Heart right ventricle (tissue), 16 donors: ENCODE measurements around the gene BCAM. TPM values are rescaled to one million over a fixed set of nuclear protein-coding genes. Genes with fewer than 3 reads are reported as not detected.

ENCODE experiments used
- ATAC-seq, 8 donors: fragments of 200-7000 bp; cut with Tn5 transposase; one replicate each; pipeline ENCODE4 v1.9.1; 2020; ENCODE audit warnings: mild to moderate bottlenecking in 8 of 8, moderate library complexity in 8 of 8, moderate number of reproducible peaks in 1 of 8
- DNase-seq, 2 donors: peaks; one replicate each; pipeline ENCODE4 v3.0.0-alpha.2; 2020
- H3K27ac ChIP-seq, 10 donors: fragments of 200-600 bp; sonication (generic) in 2 of 10; one replicate each; pipeline versions ENCODE4 v1.5.0 to v1.8.0; 2020 to 2022; ENCODE audit warnings: mild to moderate bottlenecking in 3 of 10
- H3K27me3 ChIP-seq, 7 donors: fragments of 200-600 bp; one replicate each; pipeline ENCODE4 v1.8.0; 2021 to 2022; ENCODE audit warnings: mild to moderate bottlenecking in 2 of 7
- H3K36me3 ChIP-seq, 9 donors: fragments of 200-600 bp; sonication (generic) in 1 of 9; one replicate each; pipeline versions ENCODE4 v1.5.0 to v1.8.0; 2020 to 2022; ENCODE audit warnings: mild to moderate bottlenecking in 2 of 9
- H3K4me1 ChIP-seq, 9 donors: fragments of 200-600 bp; sonication (generic) in 1 of 9; one replicate each; pipeline versions ENCODE4 v1.5.0 to v1.8.0; 2020 to 2022; ENCODE audit warnings: mild to moderate bottlenecking in 4 of 9
- H3K4me3 ChIP-seq, 10 donors: fragments of 200-600 bp; sonication (generic) in 2 of 10; one replicate each; pipeline versions ENCODE4 v1.5.0 to v1.8.0; 2020 to 2022; ENCODE audit warnings: mild to moderate bottlenecking in 7 of 10, moderate library complexity in 2 of 10
- H3K9me3 ChIP-seq, 11 donors: fragments of 200-600 bp in 10 of 11; sonication (generic) in 2 of 11; one replicate each; pipeline versions ENCODE4 v1.5.0 to v1.8.0; 2013 to 2022; ENCODE audit warnings: mild to moderate bottlenecking in 2 of 11, control low read depth in 1 of 11, moderate library complexity in 1 of 11
- CTCF ChIP-seq, 9 donors: fragments of 200-600 bp; sonication (generic) in 2 of 9; IDR thresholded peaks; one replicate each; pipeline versions ENCODE4 v1.5.0 to v1.8.0; 2021 to 2022; ENCODE audit warnings: antibody characterized with exemption in 9 of 9, mild to moderate bottlenecking in 5 of 9, moderate library complexity in 1 of 9
- WGBS, 2 donors: extraction: QIAGEN DNeasy Blood & Tissue Kit; methylation state at CpG; one replicate each; pipeline ENCODE4 v1.1.7; 2013; ENCODE audit warnings: inconsistent platforms in 1 of 2; 5-methylcytosine and 5-hydroxymethylcytosine counted together
- intact Hi-C, 10 donors: fragments of 100-400 bp; cut with DNase I; formaldehyde crosslinking; loops; one replicate each; pipeline versions ENCODE4 v1.11.1 to v1.14.2; 2022
- polyA plus RNA-seq, 2 donors: library from polyadenylated mRNA; stranded (reverse); fragments of 200-250 nt; gene quantifications; one replicate each; pipeline ENCODE4 v1.2.3, GENCODE V29; 2013
- total RNA-seq, 10 donors: library from RNA; stranded (reverse); fragmentation: NEBNext Ultra II Directional in 3 of 10; extraction: Animal tissue kit (Norgen Biotek cat#: 25700) in 3 of 10; gene quantifications; one replicate each; pipeline versions ENCODE4 v1.2.1 to v1.2.4, GENCODE V29; 2021 to 2023
- donor health status: Arrhythmogenic right ventricular cardiomyopathy.
- donor health status: ischemic (EF 13 %, LVEDD 7.1; RV severe dilation, severe dysfunction).
- donor health status: healthy with polysubstance abuse.
- donor health status: DM: no; HTN: yes; CAD: no.
- donor health status: DM: no; HTN: no; CAD: no.
- donor health status: ischemic (EF 25% LVEDD 6.9; RV normal size, moderate dysfunction).
- donor health status: ischemic (EF 25% LVEDD 5.7; RV mildly dilated, moderate dysfunction).
- donor health status: healthy.
- donor health status: DM: yes; HTN: yes; CAD: no.
- donor health status: Ischemic cardiomyopathy.
- donor health status: ischemic (EF 35%, LVEDD 5.7; RV mildly dilated, moderate dysfunction).
- donor health status: nonischemic (EF 11% LVEDD 7.7; RV severe dilation, severe dysfunction).
- donor health status: DM: yes; HTN: yes; CAD: no.
- donor health status: PGD.
- donor health status: ischemic (EF 29% LVEDD 5.4; RV normal size, mild dysfunction).
- donor health status: nonischemic (EF 23%, LVEDD 6.1; RV moderate dilation, normal function).

BCAM gene
- total and polyA plus RNA-seq, 12 donors: 63.2 to 130 (median 92.5) TPM

GRCh38 chr19:44847144-44848035, 38.5 kb downstream of the BCAM start:
- Histone ChIP-seq H3K27me3 (peaks cover 0 to 13% (median 0%) of the 10 kb centered on the region in 7 donors), H3K9me3 (no peaks in the 10 kb centered on the region), H3K36me3 (peaks cover 0 to 4% (median 0%) of the 10 kb centered on the region in 9 donors), H3K4me3 (peak overlapping the region; percentile 77 to 100 (median 98)), H3K4me1 (peaks cover 10 to 68% (median 54%) of the 10 kb centered on the region in 9 donors), H3K27ac (peak overlapping the region; percentile 87 to 100 (median 99))
- peak; percentile 74 to 85 for DNase-seq
- WGBS, 2 donors: 1% methylated on average over 47 of the region's 47 CpGs
- ATAC-seq: peak in 7 of 8 donors; percentile 1 to 41 (median 22)
- intact Hi-C loops: loop anchor here in 6 of 10 donors (2.0 to 10.0 kb wide), 5 partner anchors 43 to 163 kb away; partner anchors contain the start of gene TOMM40 (in 5 of the 6)
- TF ChIP-seq CTCF (IDR thresholded peaks at IDR 0.05): no peak

- TF ChIP-seq CTCF (IDR thresholded peaks at IDR 0.05): no peak
- Histone ChIP-seq H3K4me1 (peaks cover 10 to 71% (median 56%) of the 10 kb centered on the region in 9 donors), H3K27ac (peak overlapping the region; percentile 87 to 100 (median 99)), H3K9me3 (no peaks in the 10 kb centered on the region), H3K4me3 (peak overlapping the region; percentile 77 to 100 (median 98)), H3K27me3 (peaks cover 0 to 13% (median 0%) of the 10 kb centered on the region in 7 donors), H3K36me3 (peaks cover 0 to 4% (median 0%) of the 10 kb centered on the region in 9 donors)
- DNase-seq (peak; percentile 26 to 48), ATAC-seq (peak in 2 of 8 donors; percentile 0 to 3)
- intact Hi-C loops: loop anchor here in 6 of 10 donors (5.0 to 10.0 kb wide), 4 partner anchors 44 to 163 kb away; partner anchors contain the start of gene TOMM40 (in 3 of the 6)
- 15 to 16% methylated on average over 19 of the region's 19 CpGs for WGBS, 2 donors
Measured at GRCh38 chr19:44848036-44848811, 39.3 kb downstream of the BCAM start.

- no peak for ATAC-seq
Measured at GRCh38 chr19:44848812-44849447, 40.0 kb downstream of the BCAM start.

More at GRCh38 chr19:44848812-44849447, 40.0 kb downstream of the BCAM start:
- Histone ChIP-seq H3K9me3 (no peaks in the 10 kb centered on the region), H3K27me3 (peaks cover 0 to 13% (median 0%) of the 10 kb centered on the region in 7 donors), H3K4me1 (peaks cover 10 to 69% (median 56%) of the 10 kb centered on the region in 9 donors), H3K27ac (peak overlapping the region; percentile 87 to 100 (median 99)), H3K4me3 (peak overlapping the region; percentile 77 to 100 (median 98)), H3K36me3 (peaks cover 0 to 11% (median 0%) of the 10 kb centered on the region in 9 donors)
- TF ChIP-seq CTCF (IDR thresholded peaks at IDR 0.05): no peak
- intact Hi-C loops: loop anchor here in 6 of 10 donors (5.0 to 10.0 kb wide), 4 partner anchors 43 to 164 kb away; partner anchors contain the start of gene TOMM40 (in 3 of the 6)
- WGBS, 2 donors: 21% methylated on average over 18 of the region's 18 CpGs
- peak; percentile 35 to 37 for DNase-seq
